H9 (cell line): Measurements from ENCODE around the gene COL18A1. TPM values are rescaled to one million over a fixed set of nuclear protein-coding genes. Genes with fewer than 3 reads are reported as not detected.
A peak's percentile ranks its signal among the peaks of the same experiment; 100 is the strongest.

ENCODE experiments used
- DNase-seq: peaks from one replicate; pipeline ENCODE4 v3.0.0-alpha.2; 2017
- H2AFZ ChIP-seq: one replicate; pipeline ENCODE4 v1.6.1; 2013; ENCODE audit warnings: mild to moderate bottlenecking, low read length, control low read depth, moderate library complexity
- H2AK5ac ChIP-seq: 2 replicates; pipeline ENCODE4 v1.6.1; 2013; ENCODE audit warnings: low read length, control low read depth, mixed read lengths; ENCODE audit not compliant: insufficient read length
- H2BK120ac ChIP-seq: one replicate; pipeline ENCODE4 v1.6.1; 2013; ENCODE audit warnings: low read depth, mild to moderate bottlenecking, low read length, control low read depth, inconsistent platforms; ENCODE audit not compliant: poor library complexity, severe bottlenecking
- H2BK12ac ChIP-seq: 2 replicates; pipeline ENCODE4 v1.6.1; 2013; ENCODE audit warnings: low read length, control low read depth, mixed read lengths, low read depth; ENCODE audit not compliant: insufficient read length
- H2BK15ac ChIP-seq: 2 replicates; pipeline ENCODE4 v1.6.1; 2013; ENCODE audit warnings: low read depth, low read length, control low read depth
- H2BK20ac ChIP-seq: one replicate; pipeline ENCODE4 v1.6.1; 2013; ENCODE audit warnings: low read depth, mild to moderate bottlenecking, low read length, control low read depth, inconsistent platforms; ENCODE audit not compliant: poor library complexity, severe bottlenecking
- H2BK5ac ChIP-seq: 2 replicates; pipeline ENCODE4 v1.6.1; 2013; ENCODE audit warnings: low read length, control low read depth, mixed read lengths; ENCODE audit not compliant: insufficient read length
- H3K14ac ChIP-seq: 2 replicates; pipeline ENCODE4 v1.6.1; 2013; ENCODE audit warnings: low read length, control low read depth; ENCODE audit not compliant: insufficient read depth
- H3K18ac ChIP-seq: 2 replicates; pipeline ENCODE4 v1.6.1; 2013; ENCODE audit warnings: low read depth, mild to moderate bottlenecking, mixed read lengths, low read length, control low read depth; ENCODE audit not compliant: insufficient read length
- H3K23ac ChIP-seq: 2 replicates; pipeline ENCODE4 v1.6.1; 2013; ENCODE audit warnings: low read length, control low read depth, mixed read lengths, low read depth; ENCODE audit not compliant: insufficient read length
- H3K23me2 ChIP-seq: 2 replicates; pipeline ENCODE4 v1.6.1; 2013; ENCODE audit warnings: low read depth, mild to moderate bottlenecking, mixed read lengths, low read length, control low read depth; ENCODE audit not compliant: insufficient read length, poor library complexity, severe bottlenecking
- H3K27ac ChIP-seq: 2 replicates; pipeline ENCODE4 v1.5.1; 2013; ENCODE audit warnings: low read length, control low read depth, mixed read lengths, low read depth; ENCODE audit not compliant: insufficient read length
- H3K27me3 ChIP-seq: 2 replicates; pipeline ENCODE4 v1.6.1; 2013; ENCODE audit warnings: low read length, control low read depth, inconsistent platforms; ENCODE audit not compliant: insufficient read depth
- H3K4ac ChIP-seq: 2 replicates; pipeline ENCODE4 v1.6.1; 2013; ENCODE audit warnings: low read depth, mild to moderate bottlenecking, control low read depth, inconsistent platforms, low read length, moderate library complexity
- H3K4me1 ChIP-seq: 2 replicates; pipeline ENCODE4 v1.6.1; 2013; ENCODE audit warnings: low read length, control low read depth, inconsistent platforms; ENCODE audit not compliant: insufficient read depth
- H3K4me2 ChIP-seq: 2 replicates; pipeline ENCODE4 v1.6.1; 2013; ENCODE audit warnings: low read length, control low read depth, mixed read lengths; ENCODE audit not compliant: insufficient read length, insufficient read depth
- H3K56ac ChIP-seq: 2 replicates; pipeline ENCODE4 v1.6.1; 2013; ENCODE audit warnings: low read depth, mild to moderate bottlenecking, mixed read lengths, low read length, control low read depth; ENCODE audit not compliant: insufficient read length
- H3K79me1 ChIP-seq: 2 replicates; pipeline ENCODE4 v1.6.1; 2013; ENCODE audit warnings: low read depth, mild to moderate bottlenecking, moderate library complexity, low read length, control low read depth, inconsistent platforms; ENCODE audit not compliant: insufficient read depth, poor library complexity, severe bottlenecking
- H3K79me2 ChIP-seq: 2 replicates; pipeline ENCODE4 v1.6.1; 2013; ENCODE audit warnings: low read length, control low read depth, inconsistent platforms; ENCODE audit not compliant: insufficient read depth
- H3K9ac ChIP-seq: 2 replicates; pipeline ENCODE4 v1.6.1; 2013; ENCODE audit warnings: low read length, control low read depth, mixed read lengths; ENCODE audit not compliant: insufficient read length; ENCODE audit errors: extremely low read depth
- H3K9me3 ChIP-seq: one replicate; pipeline ENCODE4 v1.6.1; 2013; ENCODE audit warnings: low read depth, low read length, inconsistent platforms; ENCODE audit not compliant: control insufficient read depth
- H3T11ph ChIP-seq: one replicate; pipeline ENCODE4 v1.6.1; 2013; ENCODE audit warnings: mild to moderate bottlenecking, low read length, control low read depth, inconsistent platforms
- H4K20me1 ChIP-seq: one replicate; pipeline ENCODE4 v1.6.1; 2013; ENCODE audit not compliant: control insufficient read depth, insufficient read length, insufficient read depth
- H4K5ac ChIP-seq: 2 replicates; pipeline ENCODE4 v1.6.1; 2013; ENCODE audit warnings: low read depth, mild to moderate bottlenecking, mixed read lengths, low read length, control low read depth; ENCODE audit not compliant: insufficient read length
- H4K8ac ChIP-seq: replicated peaks from 2 replicates; pipeline ENCODE4 v1.6.1; 2013; ENCODE audit warnings: low read length, control low read depth, mixed read lengths, low read depth; ENCODE audit not compliant: insufficient read length
- H4K91ac ChIP-seq: 2 replicates; pipeline ENCODE4 v1.6.1; 2013; ENCODE audit warnings: low read depth, mild to moderate bottlenecking, moderate library complexity, mixed read lengths, low read length, control low read depth; ENCODE audit not compliant: insufficient read length
- H3K27ac Mint-ChIP-seq, 3 experiments: 2 replicates in 2 of 3; 3 replicates in 1 of 3; pipeline ENCODE4 v1.8.0; 2020 to 2021; ENCODE audit warnings: mixed read lengths in 3 of 3, mild to moderate bottlenecking in 1 of 3, moderate library complexity in 1 of 3
- H3K27me3 Mint-ChIP-seq: 2 replicates; pipeline ENCODE4 v1.8.0; 2021; ENCODE audit warnings: low read depth, mild to moderate bottlenecking, moderate library complexity, mixed read lengths
- H3K36me3 Mint-ChIP-seq, 3 experiments: 2 replicates in 2 of 3; 3 replicates in 1 of 3; pipeline ENCODE4 v1.8.0; 2020 to 2021; ENCODE audit warnings: low read depth in 3 of 3, mixed read lengths in 3 of 3; ENCODE audit not compliant: insufficient read depth in 1 of 3
- H3K4me1 Mint-ChIP-seq, 2 experiments: 2 replicates each; pipeline ENCODE4 v1.8.0; 2020; ENCODE audit warnings: mixed read lengths in 2 of 2
- H3K4me3 Mint-ChIP-seq, 2 experiments: 2 replicates in 1 of 2; 3 replicates in 1 of 2; pipeline ENCODE4 v1.8.0; 2020 to 2021; ENCODE audit warnings: mild to moderate bottlenecking in 2 of 2, mixed read lengths in 2 of 2, moderate library complexity in 1 of 2
- H3K9me3 Mint-ChIP-seq, 2 experiments: 2 replicates in 1 of 2; 3 replicates in 1 of 2; pipeline ENCODE4 v1.8.0; 2020; ENCODE audit warnings: mild to moderate bottlenecking in 2 of 2, mixed read lengths in 2 of 2, moderate library complexity in 1 of 2
- CTCF ChIP-seq: fragments of 200-600 bp; sonication (generic); conservative IDR thresholded peaks from 3 replicates; pipeline ENCODE4 v1.8.0; 2021; ENCODE audit warnings: antibody characterized with exemption, mild to moderate bottlenecking
- WGBS: extraction: QIAGEN DNeasy Blood & Tissue Kit; methylation state at CpG from one replicate; pipeline ENCODE4 v1.1.7; 2013; ENCODE audit warnings: missing lambda C conversion rate, low lambda C conversion rate, mixed read lengths; ENCODE audit not compliant: insufficient read length; ENCODE audit errors: extremely low coverage; 5-methylcytosine and 5-hydroxymethylcytosine counted together
- total RNA-seq: library from RNA; stranded (reverse); gene quantifications from 2 replicates; pipeline ENCODE4 v1.2.1, GENCODE V29; 2021

Gene COL18A1
- total RNA-seq, 1 experiment from 2014 or later, result 232 TPM

- DNase-seq, result no peak
- H3K4me1 ChIP-seq, result peaks cover 3% of the 10 kb centered on the region
- Mint-ChIP-seq H3K4me1 (peaks cover 63 to 75% of the 10 kb centered on the region in 2 experiments), H3K9me3 (no peaks in the 10 kb centered on the region), H3K27me3 (no peaks in the 10 kb centered on the region), H3K36me3 (peaks cover 0 to 9% (median 9%) of the 10 kb centered on the region in 3 experiments; a peak in 6 of 7 replicates), H3K4me3 (no peak overlapping the region; a peak in 1 of 5 replicates), H3K27ac (peak overlapping the region in 2 of 3 experiments; percentile 81 to 86; a peak in 3 of 7 replicates)
- no peak overlapping the region for H2BK120ac ChIP-seq
- H3K9me3 ChIP-seq, result no peaks in the 10 kb centered on the region
- no peak overlapping the region for H2BK15ac ChIP-seq
- no peak overlapping the region; the same call in 1 of the 2 replicates for H3K14ac ChIP-seq
- no peak overlapping the region for H2AK5ac ChIP-seq
- no peak overlapping the region for H4K91ac ChIP-seq
- no peak overlapping the region for H3K56ac ChIP-seq
- H3K4me2 ChIP-seq, result no peak overlapping the region
- H3K23ac ChIP-seq, result no peak overlapping the region
- no peak overlapping the region for H3T11ph ChIP-seq
- H3K79me2 ChIP-seq, result peaks cover 81% of the 10 kb centered on the region; the same call in 1 of the 2 replicates
- no peaks in the 10 kb centered on the region for H3K23me2 ChIP-seq
- no peak overlapping the region for H2BK5ac ChIP-seq
- H4K20me1 ChIP-seq, result peaks cover 4% of the 10 kb centered on the region
- no peak overlapping the region for H2BK20ac ChIP-seq
- no peak overlapping the region for H2BK12ac ChIP-seq
- no peak for TF ChIP-seq CTCF
- no peaks in the 10 kb centered on the region for H3K27me3 ChIP-seq
- WGBS, result no CpG with 5 or more reads among the region's 25 CpGs
- H4K8ac ChIP-seq, result no peak overlapping the region
- H4K5ac ChIP-seq, result no peak overlapping the region
- no peak overlapping the region for H3K27ac ChIP-seq
- H2AFZ ChIP-seq, result no peak overlapping the region
- peaks cover 17% of the 10 kb centered on the region for H3K79me1 ChIP-seq
- no peak overlapping the region for H3K4ac ChIP-seq
- H3K9ac ChIP-seq, result no peak overlapping the region
- H3K18ac ChIP-seq, result no peak overlapping the region
Observed at GRCh38 chr21:45414396-45415187, 9.6 kb downstream of the COL18A1 start.
